WTC11 (cell line): ENCODE measurements around the gene GPX8. TPM values are rescaled to one million over a fixed set of nuclear protein-coding genes. Genes with fewer than 3 reads are reported as not detected.

Source experiments
- ATAC-seq: fragments of 200-7000 bp; cut with Tn5 transposase; 2 replicates; pipeline ENCODE4 v1.10.0; 2021; ENCODE audit warnings: mild to moderate bottlenecking, moderate library complexity
- CTCF ChIA-PET: fragments of 300-600 bp; sonication (Branson Sonifier 250); formaldehyde crosslinking; loops from one replicate; lab custom pipeline; 2021; ENCODE audit warnings: antibody characterized with exemption; lab: Charles Lee
- POLR2A ChIA-PET: fragments of 350-600 bp; sonication (Branson Sonifier 250); formaldehyde crosslinking; loops from one replicate; lab custom pipeline; 2021; ENCODE audit warnings: antibody characterized with exemption; lab: Charles Lee
- DNase-seq: peaks from one replicate; pipeline ENCODE4 v3.0.0; 2021; ENCODE audit warnings: low spot score
- H3K27ac Mint-ChIP-seq: 2 replicates; pipeline ENCODE4 v1.8.0; 2021; ENCODE audit warnings: mixed read lengths
- H3K27me3 Mint-ChIP-seq: 2 replicates; pipeline ENCODE4 v1.8.0; 2021; ENCODE audit warnings: low read depth, mild to moderate bottlenecking, moderate library complexity, mixed read lengths
- H3K36me3 Mint-ChIP-seq: 2 replicates; pipeline ENCODE4 v1.8.0; 2021; ENCODE audit warnings: mixed read lengths
- H3K4me1 Mint-ChIP-seq: 2 replicates; pipeline ENCODE4 v1.8.0; 2022; ENCODE audit warnings: mixed read lengths
- H3K4me3 Mint-ChIP-seq: 2 replicates; pipeline ENCODE4 v1.8.0; 2021; ENCODE audit warnings: mild to moderate bottlenecking, moderate library complexity, mixed read lengths
- H3K9me3 Mint-ChIP-seq: 2 replicates; pipeline ENCODE4 v1.8.0; 2021; ENCODE audit warnings: mixed read lengths
- AR ChIP-seq: fragments of 250-450 bp; sonication (Bioruptor Pico); IDR thresholded peaks from 2 replicates; pipeline ENCODE4 v1.9.0; 2021; ENCODE audit warnings: mild to moderate bottlenecking
- E2F4 ChIP-seq: sonication (generic); formaldehyde crosslinking; IDR thresholded peaks from 2 replicates; pipeline ENCODE4 v1.8.1; 2022; ENCODE audit warnings: low read depth, mild to moderate bottlenecking, moderate library complexity, missing genetic modification reagents, borderline replicate concordance
- ERG ChIP-seq: fragments of 250-450 bp; sonication (Bioruptor Pico); IDR thresholded peaks from 2 replicates; pipeline ENCODE4 v1.8.0; 2021; ENCODE audit warnings: mild to moderate bottlenecking
- GABPB1 ChIP-seq: sonication (generic); formaldehyde crosslinking; IDR thresholded peaks from 2 replicates; pipeline ENCODE4 v1.8.1; 2023; ENCODE audit warnings: mild to moderate bottlenecking, missing genetic modification reagents
- GRHL2 ChIP-seq: fragments of 250-450 bp; sonication (Bioruptor Pico); IDR thresholded peaks from 2 replicates; pipeline ENCODE4 v1.8.0; 2022; ENCODE audit warnings: mild to moderate bottlenecking, moderate library complexity; ENCODE audit not compliant: insufficient replicate concordance, severe bottlenecking
- JUN ChIP-seq: sonication (generic); formaldehyde crosslinking; IDR thresholded peaks from 2 replicates; pipeline ENCODE4 v1.8.0; 2023; ENCODE audit warnings: mild to moderate bottlenecking, missing genetic modification reagents
- NFATC4 ChIP-seq: fragments of 250-450 bp; sonication (Bioruptor Pico); IDR thresholded peaks from 2 replicates; pipeline ENCODE4 v1.9.0; 2021; ENCODE audit warnings: mild to moderate bottlenecking
- NFE2L1 ChIP-seq: sonication (generic); formaldehyde crosslinking; IDR thresholded peaks from 2 replicates; pipeline ENCODE4 v1.8.1; 2023; ENCODE audit warnings: missing genetic modification reagents
- NR3C1 ChIP-seq: sonication (generic); formaldehyde crosslinking; conservative IDR thresholded peaks from 2 replicates; pipeline ENCODE4 v1.8.1; 2023; ENCODE audit warnings: low read depth, mild to moderate bottlenecking, missing genetic modification reagents
- SOX15 ChIP-seq: fragments of 250-450 bp; sonication (Bioruptor Pico); IDR thresholded peaks from 2 replicates; pipeline ENCODE4 v1.9.0; 2021; ENCODE audit warnings: mild to moderate bottlenecking
- STAT6 ChIP-seq: sonication (generic); formaldehyde crosslinking; conservative IDR thresholded peaks from 2 replicates; pipeline ENCODE4 v1.8.1; 2023; ENCODE audit warnings: mild to moderate bottlenecking, low read depth, missing genetic modification reagents, moderate library complexity
- TP53 ChIP-seq: sonication (generic); formaldehyde crosslinking; IDR thresholded peaks from 2 replicates; pipeline ENCODE4 v1.8.1; 2023; ENCODE audit warnings: mild to moderate bottlenecking, missing genetic modification reagents
- ZNF263 ChIP-seq: sonication (generic); formaldehyde crosslinking; IDR thresholded peaks from 2 replicates; pipeline ENCODE4 v1.8.1; 2022; ENCODE audit warnings: low read depth, mild to moderate bottlenecking, moderate library complexity, missing genetic modification reagents
- ZNF317 ChIP-seq: sonication (generic); formaldehyde crosslinking; IDR thresholded peaks from 2 replicates; pipeline ENCODE4 v1.8.1; 2023; ENCODE audit warnings: low read depth, mild to moderate bottlenecking, moderate library complexity, missing genetic modification reagents, borderline replicate concordance
- ZNF396 ChIP-seq: fragments of 250-450 bp; sonication (Bioruptor Pico); IDR thresholded peaks from 2 replicates; pipeline ENCODE4 v1.8.0; 2021; ENCODE audit warnings: mild to moderate bottlenecking, moderate library complexity, borderline replicate concordance
- total RNA-seq: library from RNA; stranded (reverse); gene quantifications from 3 replicates; pipeline ENCODE4 v1.2.3, GENCODE V29; 2021
- TF ChIP-seq, protein P1 (sequence below): sonication (generic); formaldehyde crosslinking; IDR thresholded peaks from 2 replicates; pipeline ENCODE4 v1.8.1; 2023; ENCODE audit warnings: mild to moderate bottlenecking, missing genetic modification reagents, moderate library complexity
- TF ChIP-seq, protein P2 (sequence below): sonication (generic); formaldehyde crosslinking; IDR thresholded peaks from 2 replicates; pipeline ENCODE4 v1.8.0; 2022; ENCODE audit warnings: mild to moderate bottlenecking, missing genetic modification reagents
- TF ChIP-seq, protein P3 (sequence below): sonication (generic); formaldehyde crosslinking; IDR thresholded peaks from 2 replicates; pipeline ENCODE4 v1.8.1; 2022; ENCODE audit warnings: missing genetic modification reagents, borderline replicate concordance

GPX8 gene
- total RNA-seq, 1 experiment from 2014 or later: 39.2 TPM

DNA sequence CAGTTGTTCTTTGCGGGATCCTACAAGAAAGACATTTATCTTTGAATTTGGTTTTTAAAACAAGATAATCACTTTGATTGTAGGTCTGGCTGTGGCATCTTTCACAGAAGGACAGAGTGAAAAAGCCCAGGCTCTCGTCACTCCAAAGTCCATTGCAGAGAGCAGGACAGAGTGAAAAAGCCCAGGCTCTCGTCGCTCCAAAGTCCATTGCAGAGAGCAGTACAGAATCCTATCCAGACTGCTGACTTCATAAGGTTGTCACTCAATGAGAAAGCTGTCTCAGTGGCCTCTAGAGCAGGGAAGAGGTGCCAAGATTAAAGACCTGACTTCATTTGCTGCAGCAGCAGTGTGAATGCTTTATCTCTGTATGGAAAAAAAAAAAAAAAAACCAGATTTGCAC is 16.3 kb upstream of the GPX8 start:
- ChIA-PET CTCF (no interaction called here), POLR2A (interaction anchor here (0.6 kb wide), 1 partner anchor 528 kb away, joined by 3 read pairs; no protein-coding TSS in a partner anchor)
- Mint-ChIP-seq H3K9me3 (no peaks in the 10 kb centered on the region), H3K36me3 (no peaks in the 10 kb centered on the region), H3K27ac (no peak overlapping the region), H3K27me3 (no peaks in the 10 kb centered on the region; the same call in 1 of the 2 replicates), H3K4me1 (peaks cover 4% of the 10 kb centered on the region), H3K4me3 (no peak overlapping the region)
- TF ChIP-seq, protein P1, sequence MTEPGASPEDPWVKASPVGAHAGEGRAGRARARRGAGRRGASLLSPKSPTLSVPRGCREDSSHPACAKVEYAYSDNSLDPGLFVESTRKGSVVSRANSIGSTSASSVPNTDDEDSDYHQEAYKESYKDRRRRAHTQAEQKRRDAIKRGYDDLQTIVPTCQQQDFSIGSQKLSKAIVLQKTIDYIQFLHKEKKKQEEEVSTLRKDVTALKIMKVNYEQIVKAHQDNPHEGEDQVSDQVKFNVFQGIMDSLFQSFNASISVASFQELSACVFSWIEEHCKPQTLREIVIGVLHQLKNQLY (CRISPR knock-in tag): no peak
- no peak for TF ChIP-seq GRHL2 (CRISPR knock-in tag)
- TF ChIP-seq, protein P2, sequence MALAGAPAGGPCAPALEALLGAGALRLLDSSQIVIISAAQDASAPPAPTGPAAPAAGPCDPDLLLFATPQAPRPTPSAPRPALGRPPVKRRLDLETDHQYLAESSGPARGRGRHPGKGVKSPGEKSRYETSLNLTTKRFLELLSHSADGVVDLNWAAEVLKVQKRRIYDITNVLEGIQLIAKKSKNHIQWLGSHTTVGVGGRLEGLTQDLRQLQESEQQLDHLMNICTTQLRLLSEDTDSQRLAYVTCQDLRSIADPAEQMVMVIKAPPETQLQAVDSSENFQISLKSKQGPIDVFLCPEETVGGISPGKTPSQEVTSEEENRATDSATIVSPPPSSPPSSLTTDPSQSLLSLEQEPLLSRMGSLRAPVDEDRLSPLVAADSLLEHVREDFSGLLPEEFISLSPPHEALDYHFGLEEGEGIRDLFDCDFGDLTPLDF (CRISPR knock-in tag): no peak
- TF ChIP-seq ZNF396 (CRISPR knock-in tag): no peak
- no peak for TF ChIP-seq TP53
- no peak for TF ChIP-seq ZNF263
- TF ChIP-seq AR (CRISPR knock-in tag): no peak
- no peak for DNase-seq
- ATAC-seq: no peak

DNA sequence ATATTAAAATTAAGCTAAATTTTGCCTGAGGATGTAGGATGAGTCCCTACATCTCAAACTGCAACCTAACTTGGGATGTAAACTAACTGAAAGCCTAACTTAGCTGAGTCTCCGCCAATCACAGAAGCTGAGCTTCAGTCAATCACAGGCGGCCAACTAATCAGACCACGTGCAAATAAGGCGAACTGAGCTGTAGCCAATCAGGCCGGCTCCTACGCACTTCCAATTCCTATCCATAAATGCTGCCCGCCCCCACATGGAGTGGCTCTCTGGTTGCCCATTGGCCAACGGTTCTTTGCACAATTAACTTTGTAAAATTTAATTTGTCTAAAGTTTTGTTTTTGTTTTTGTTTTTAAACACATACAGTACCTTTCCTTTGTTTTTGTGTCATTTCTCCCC is 13.9 kb upstream of the GPX8 start:
- no peaks in the 10 kb centered on the region for H3K36me3 Mint-ChIP-seq
- no peaks in the 10 kb centered on the region; the same call in none of the 2 replicates for H3K27me3 Mint-ChIP-seq
- peak overlapping the region; percentile 40; the same call in 1 of the 2 replicates for H3K4me3 Mint-ChIP-seq
- ChIA-PET CTCF (interaction anchor here (0.7 to 1.8 kb wide), 19 partner anchors 10 to 631 kb away, joined by 3 to 46 read pairs (median 4); partner anchors contain the start of genes ESM1 and GPX8), POLR2A (interaction anchor here (0.9 kb wide), 1 partner anchor 14 kb away, joined by 4 read pairs; the partner anchor contains the start of gene GPX8)
- peak; percentile 46 for ATAC-seq
- DNase-seq: no peak
- no peaks in the 10 kb centered on the region for H3K9me3 Mint-ChIP-seq
- H3K4me1 Mint-ChIP-seq: peaks cover 7% of the 10 kb centered on the region
- no peak overlapping the region for H3K27ac Mint-ChIP-seq
- no peak for TF ChIP-seq NFE2L1 (CRISPR knock-in tag)
- TF ChIP-seq, protein P3, sequence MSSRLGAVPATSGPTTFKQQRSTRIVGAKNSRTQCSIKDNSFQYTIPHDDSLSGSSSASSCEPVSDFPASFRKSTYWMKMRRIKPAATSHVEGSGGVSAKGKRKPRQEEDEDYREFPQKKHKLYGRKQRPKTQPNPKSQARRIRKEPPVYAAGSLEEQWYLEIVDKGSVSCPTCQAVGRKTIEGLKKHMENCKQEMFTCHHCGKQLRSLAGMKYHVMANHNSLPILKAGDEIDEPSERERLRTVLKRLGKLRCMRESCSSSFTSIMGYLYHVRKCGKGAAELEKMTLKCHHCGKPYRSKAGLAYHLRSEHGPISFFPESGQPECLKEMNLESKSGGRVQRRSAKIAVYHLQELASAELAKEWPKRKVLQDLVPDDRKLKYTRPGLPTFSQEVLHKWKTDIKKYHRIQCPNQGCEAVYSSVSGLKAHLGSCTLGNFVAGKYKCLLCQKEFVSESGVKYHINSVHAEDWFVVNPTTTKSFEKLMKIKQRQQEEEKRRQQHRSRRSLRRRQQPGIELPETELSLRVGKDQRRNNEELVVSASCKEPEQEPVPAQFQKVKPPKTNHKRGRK (CRISPR knock-in tag): no peak
- no peak for TF ChIP-seq AR (CRISPR knock-in tag)
- TF ChIP-seq TP53: no peak
- no peak for TF ChIP-seq GABPB1 (CRISPR knock-in tag)
- no peak for TF ChIP-seq NR3C1 (CRISPR knock-in tag)
- TF ChIP-seq ZNF263: no peak
- no peak for TF ChIP-seq ZNF317 (CRISPR knock-in tag)
- TF ChIP-seq STAT6 (CRISPR knock-in tag): no peak
- TF ChIP-seq SOX15 (CRISPR knock-in tag): no peak
- no peak for TF ChIP-seq JUN (CRISPR knock-in tag)
- TF ChIP-seq E2F4: no peak
- no peak for TF ChIP-seq NFATC4 (CRISPR knock-in tag)
- no peak for TF ChIP-seq ERG (CRISPR knock-in tag)
